ENCODE data around the gene SPATC1L. TPM values are rescaled to one million over a fixed set of nuclear protein-coding genes. Genes with fewer than 3 reads are reported as not detected.
"Not testable (repeated sequence)": the region's sequence is repeated elsewhere in the genome, so short reads cannot be mapped to it uniquely, and the experiment has no call there.

SPATC1L gene
- total RNA-seq, 1 donor from 2014 or later, result 10.9 TPM

DNA sequence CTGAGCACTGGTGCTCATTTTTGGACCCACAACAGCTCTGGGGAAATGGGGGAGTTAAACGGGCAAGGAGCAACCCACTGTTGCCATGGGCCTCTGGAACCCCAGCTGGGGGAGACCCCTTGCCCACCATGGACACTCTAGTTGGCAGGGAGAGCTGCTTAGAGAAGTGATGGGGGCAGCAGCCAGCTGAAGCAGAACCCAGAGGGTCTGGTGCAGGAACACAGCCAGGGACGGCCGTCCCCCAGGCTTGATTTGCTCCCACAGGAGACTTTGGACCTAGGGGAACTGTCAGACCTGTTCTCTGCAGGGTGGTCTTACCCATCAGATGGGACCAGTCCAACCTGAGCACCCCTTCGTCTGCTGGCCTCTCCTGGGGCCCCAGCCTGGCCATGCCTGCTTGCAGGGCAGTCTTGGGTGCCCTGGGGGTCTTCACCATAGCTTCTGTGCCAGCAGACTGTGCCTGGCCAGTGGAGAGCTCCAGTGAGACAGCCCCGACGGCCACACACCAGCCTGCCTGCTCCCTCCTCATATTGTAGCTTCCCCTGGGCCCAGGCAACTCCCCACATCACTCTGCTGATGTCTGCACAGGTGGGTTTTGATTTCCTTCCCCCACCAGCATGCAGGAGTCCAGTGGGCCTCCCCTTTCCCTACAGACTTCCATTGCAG, 11.3 kb downstream of the SPATC1L start:
- H3K27me3 ChIP-seq (ENCODE audit: control insufficient read depth, insufficient read depth, low read length), result no peaks in the 10 kb centered on the region
- TF ChIP-seq, protein P1, sequence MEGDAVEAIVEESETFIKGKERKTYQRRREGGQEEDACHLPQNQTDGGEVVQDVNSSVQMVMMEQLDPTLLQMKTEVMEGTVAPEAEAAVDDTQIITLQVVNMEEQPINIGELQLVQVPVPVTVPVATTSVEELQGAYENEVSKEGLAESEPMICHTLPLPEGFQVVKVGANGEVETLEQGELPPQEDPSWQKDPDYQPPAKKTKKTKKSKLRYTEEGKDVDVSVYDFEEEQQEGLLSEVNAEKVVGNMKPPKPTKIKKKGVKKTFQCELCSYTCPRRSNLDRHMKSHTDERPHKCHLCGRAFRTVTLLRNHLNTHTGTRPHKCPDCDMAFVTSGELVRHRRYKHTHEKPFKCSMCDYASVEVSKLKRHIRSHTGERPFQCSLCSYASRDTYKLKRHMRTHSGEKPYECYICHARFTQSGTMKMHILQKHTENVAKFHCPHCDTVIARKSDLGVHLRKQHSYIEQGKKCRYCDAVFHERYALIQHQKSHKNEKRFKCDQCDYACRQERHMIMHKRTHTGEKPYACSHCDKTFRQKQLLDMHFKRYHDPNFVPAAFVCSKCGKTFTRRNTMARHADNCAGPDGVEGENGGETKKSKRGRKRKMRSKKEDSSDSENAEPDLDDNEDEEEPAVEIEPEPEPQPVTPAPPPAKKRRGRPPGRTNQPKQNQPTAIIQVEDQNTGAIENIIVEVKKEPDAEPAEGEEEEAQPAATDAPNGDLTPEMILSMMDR (IDR thresholded peaks at IDR 0.05; ENCODE audit: insufficient read depth, low read length, poor library complexity, severe bottlenecking), result no peak
- DNase-seq (ENCODE audit: low read depth), result no peak
- no peak overlapping the region for H3K4me3 ChIP-seq (ENCODE audit: low read depth, low read length)
- no peaks in the 10 kb centered on the region for H3K36me3 ChIP-seq (ENCODE audit: control insufficient read depth, insufficient read depth, low read length)

DNA sequence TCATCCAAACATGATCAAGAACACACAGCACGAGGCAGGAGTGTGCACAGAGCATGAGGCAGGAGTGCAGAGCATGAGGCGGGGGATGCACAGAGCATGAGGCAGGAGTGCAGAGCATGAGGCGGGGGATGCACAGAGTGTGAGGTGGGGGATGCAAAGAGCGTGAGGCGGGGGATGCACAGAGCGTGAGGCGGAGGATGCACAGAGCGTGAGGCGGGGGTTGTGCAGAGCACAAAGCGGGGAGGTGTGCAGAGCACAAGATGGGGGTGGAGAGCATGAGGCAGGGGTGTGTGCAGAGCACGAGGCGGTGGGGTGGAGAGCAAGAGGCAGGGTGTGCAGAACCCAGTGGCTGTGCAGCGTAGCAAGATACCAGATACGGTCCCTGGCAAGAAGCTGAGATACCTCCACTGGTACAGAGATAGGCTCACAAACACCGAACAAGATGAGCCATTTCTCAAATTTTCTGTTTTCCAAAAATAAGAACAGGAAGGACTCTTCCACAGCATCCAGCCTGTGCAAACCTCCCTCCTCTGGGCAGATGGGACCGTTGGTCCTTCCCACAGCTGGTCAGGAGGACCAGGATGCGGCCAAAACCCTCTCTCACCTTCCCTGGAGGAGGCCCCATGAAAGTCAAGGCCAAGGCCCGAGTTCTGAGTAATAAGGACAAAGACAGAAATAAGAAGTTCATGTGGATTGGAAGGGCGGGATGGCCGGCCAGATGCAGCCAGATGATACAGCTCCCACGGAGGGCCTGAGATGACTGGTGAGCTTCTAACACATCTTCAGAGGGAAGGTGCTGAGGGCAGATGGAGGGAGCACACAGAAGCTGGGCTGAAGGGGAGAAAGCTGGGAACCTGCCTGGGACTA, 12.0 kb downstream of the SPATC1L start:
- Histone ChIP-seq H3K36me3 (ENCODE audit: control insufficient read depth, insufficient read depth, low read length) (no peaks in the 10 kb centered on the region), H3K4me3 (ENCODE audit: low read depth, low read length) (no peak overlapping the region), H3K27me3 (ENCODE audit: control insufficient read depth, insufficient read depth, low read length) (no peaks in the 10 kb centered on the region)
- DNase-seq (ENCODE audit: low read depth), result no peak
- TF ChIP-seq, protein P1 (IDR thresholded peaks at IDR 0.05; ENCODE audit: insufficient read depth, low read length, poor library complexity, severe bottlenecking), result no peak

DNA sequence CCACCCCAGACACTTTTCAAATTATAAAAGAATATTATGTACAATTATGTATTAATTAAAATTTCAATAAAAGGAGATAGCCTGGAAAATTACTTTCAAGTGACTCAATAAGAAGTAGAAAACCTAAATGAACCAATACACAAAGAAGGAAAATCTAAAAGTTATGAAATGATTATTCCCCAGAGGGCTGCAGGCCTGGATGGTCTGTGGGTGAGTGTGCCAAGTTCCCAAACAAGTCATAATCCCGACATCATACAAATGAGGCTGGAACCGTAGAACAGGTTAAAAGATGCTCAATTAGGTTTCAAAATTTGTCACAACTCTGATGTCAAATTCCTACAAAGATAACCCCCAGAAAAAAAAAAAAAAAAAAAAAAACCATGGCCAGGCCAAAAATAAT, 12.7 kb downstream of the SPATC1L start:
- H3K36me3 ChIP-seq (ENCODE audit: control insufficient read depth, insufficient read depth, low read length), result no peaks in the 10 kb centered on the region
- TF ChIP-seq, protein P1 (IDR thresholded peaks at IDR 0.05; ENCODE audit: insufficient read depth, low read length, poor library complexity, severe bottlenecking), result no peak
- no peak overlapping the region for H3K4me3 ChIP-seq (ENCODE audit: low read depth, low read length)
- no peak for DNase-seq (ENCODE audit: low read depth)
- H3K27me3 ChIP-seq (ENCODE audit: control insufficient read depth, insufficient read depth, low read length), result no peaks in the 10 kb centered on the region

DNA sequence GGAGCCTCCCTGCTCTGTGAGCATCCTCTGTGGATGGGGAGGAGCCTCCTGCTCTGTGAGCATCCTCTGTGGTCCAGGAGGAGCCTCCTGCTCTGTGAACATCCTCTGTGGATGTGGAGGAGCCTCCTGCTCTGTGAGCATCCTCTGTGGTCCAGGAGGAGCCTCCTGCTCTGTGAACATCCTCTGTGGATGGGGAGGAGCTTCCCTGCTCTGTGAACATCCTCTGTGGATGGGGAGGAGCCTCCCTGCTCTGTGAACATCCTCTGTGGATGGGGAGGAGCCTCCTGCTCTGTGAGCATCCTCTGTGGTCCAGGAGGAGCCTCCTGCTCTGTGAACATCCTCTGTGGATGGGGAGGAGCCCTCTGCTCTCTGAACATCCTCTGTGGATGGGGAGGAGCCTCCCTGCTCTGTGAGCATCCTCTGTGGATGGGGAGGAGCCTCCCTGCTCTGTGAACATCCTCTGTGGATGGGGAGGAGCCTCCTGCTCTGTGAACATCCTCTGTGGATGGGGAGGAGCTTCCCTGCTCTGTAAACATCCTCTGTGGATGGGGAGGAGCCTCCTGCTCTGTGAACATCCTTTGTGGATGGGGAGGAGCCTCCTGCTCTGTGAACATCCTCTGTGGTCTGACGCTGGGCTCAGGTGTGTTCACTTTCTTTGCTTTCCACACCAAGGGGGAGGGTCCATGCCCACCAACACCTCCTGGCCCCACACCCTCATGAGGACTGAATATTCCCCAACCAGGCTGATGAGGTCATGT, 13.6 kb downstream of the SPATC1L start:
- H3K36me3 ChIP-seq (ENCODE audit: control insufficient read depth, insufficient read depth, low read length); H3K4me3 ChIP-seq (ENCODE audit: low read depth, low read length); H3K27me3 ChIP-seq (ENCODE audit: control insufficient read depth, insufficient read depth, low read length); DNase-seq (ENCODE audit: low read depth): not testable (repeated sequence)

DNA sequence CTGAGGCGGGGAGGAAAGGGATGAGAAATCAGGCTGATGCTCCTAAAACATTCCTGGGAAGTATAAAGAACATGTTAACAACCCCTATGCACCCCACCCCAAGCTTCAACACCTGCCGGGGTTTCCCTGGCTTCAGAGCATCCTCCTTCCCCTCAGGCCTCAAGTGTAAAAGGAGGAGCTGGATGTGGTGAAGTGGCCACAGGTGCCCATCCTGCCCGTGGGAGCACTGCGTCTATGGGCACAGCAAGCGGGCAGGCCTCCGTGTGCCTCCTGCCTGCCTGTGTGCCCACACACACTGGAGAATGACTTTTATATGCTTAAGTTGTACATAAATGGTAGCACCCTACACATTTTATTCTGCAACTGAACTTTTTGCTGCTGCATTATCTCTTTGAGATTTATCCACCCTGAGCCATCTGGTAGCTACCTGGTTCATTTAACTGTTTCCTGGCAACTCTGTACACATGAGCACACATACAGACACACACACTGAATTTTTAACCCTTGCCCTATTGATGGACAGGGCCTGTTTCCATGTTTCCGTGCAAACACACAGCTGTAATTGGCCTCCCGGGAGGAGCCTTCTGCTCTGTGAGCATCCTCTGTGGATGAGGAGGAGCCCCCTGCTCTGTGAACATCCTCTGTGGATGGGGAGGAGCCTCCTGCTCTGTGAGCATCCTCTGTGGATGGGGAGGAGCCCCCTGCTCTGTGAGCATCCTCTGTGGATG, 15.4 kb downstream of the SPATC1L start:
- DNase-seq (ENCODE audit: low read depth), result no peak

More for the DNA sequence above, 15.4 kb downstream of the SPATC1L start:
- no peaks in the 10 kb centered on the region for H3K36me3 ChIP-seq (ENCODE audit: control insufficient read depth, insufficient read depth, low read length)
- H3K27me3 ChIP-seq (ENCODE audit: control insufficient read depth, insufficient read depth, low read length), result no peaks in the 10 kb centered on the region
- TF ChIP-seq, protein P1 (IDR thresholded peaks at IDR 0.05; ENCODE audit: insufficient read depth, low read length, poor library complexity, severe bottlenecking), result no peak
- H3K4me3 ChIP-seq (ENCODE audit: low read depth, low read length), result no peak overlapping the region
